CD4-positive, alpha-beta T cell (primary cell): ENCODE results near the gene PROCR. TPM values are rescaled to one million over a fixed set of nuclear protein-coding genes. Genes with fewer than 3 reads are reported as not detected.

Source experiments
- ATAC-seq: fragments of 200-7000 bp; cut with Tn5 transposase; one replicate; pipeline ENCODE4 v1.10.0; 2022; ENCODE audit warnings: mild to moderate bottlenecking; ENCODE audit not compliant: poor library complexity
- CTCF ChIA-PET: fragments of 350-600 bp; sonication (Branson Sonifier 250); formaldehyde crosslinking; loops from one replicate; lab custom pipeline; 2021; ENCODE audit warnings: antibody characterized with exemption, inconsistent platforms; lab: Charles Lee
- POLR2A ChIA-PET: fragments of 350-600 bp; sonication (Branson Sonifier 250); formaldehyde crosslinking; loops from one replicate; lab custom pipeline; 2021; ENCODE audit warnings: antibody characterized with exemption, inconsistent platforms; lab: Charles Lee
- DNase-seq, 14 experiments: peaks; one replicate each; pipeline ENCODE4 v3.0.0-alpha.2; 2013 to 2020; ENCODE audit warnings: mixed read lengths in 2 of 14
- H3K27ac ChIP-seq, 2 donors: one replicate each; pipeline versions ENCODE4 v1.5.1 to v1.7.0; 2013; ENCODE audit warnings: low read length in 2 of 2, low read depth in 1 of 2, mild to moderate bottlenecking in 1 of 2
- H3K27me3 ChIP-seq, 2 experiments: 1 replicate in 1 of 2; 2 replicates in 1 of 2; pipeline versions ENCODE4 v1.6.1 to v1.7.0; 2013; ENCODE audit warnings: low read length in 2 of 2, control low read depth in 1 of 2, mild to moderate bottlenecking in 1 of 2, moderate library complexity in 1 of 2; ENCODE audit not compliant: insufficient read depth in 2 of 2, control insufficient read depth in 1 of 2
- H3K36me3 ChIP-seq: one replicate; pipeline ENCODE4 v1.6.1; 2013; ENCODE audit warnings: low read length, control low read depth; ENCODE audit not compliant: insufficient read depth
- H3K4me1 ChIP-seq: one replicate; pipeline ENCODE4 v1.6.1; 2013; ENCODE audit warnings: low read length, control low read depth; ENCODE audit not compliant: insufficient read depth
- H3K4me3 ChIP-seq: one replicate; pipeline ENCODE4 v1.5.1; 2013; ENCODE audit warnings: mild to moderate bottlenecking, low read length, moderate library complexity
- H3K9me3 ChIP-seq, 2 experiments: 1 replicate in 1 of 2; 2 replicates in 1 of 2; pipeline versions ENCODE4 v1.6.1 to v1.7.0; 2013; ENCODE audit warnings: low read length in 2 of 2, mild to moderate bottlenecking in 2 of 2, control low read depth in 1 of 2, moderate library complexity in 1 of 2; ENCODE audit not compliant: control insufficient read depth in 1 of 2, insufficient read depth in 1 of 2
- H3K27ac Mint-ChIP-seq: one replicate; pipeline ENCODE4 v1.8.0; 2020; ENCODE audit warnings: mixed read lengths
- H3K27me3 Mint-ChIP-seq: one replicate; pipeline ENCODE4 v1.8.0; 2021; ENCODE audit warnings: mixed read lengths
- H3K36me3 Mint-ChIP-seq: one replicate; pipeline ENCODE4 v1.8.0; 2021; ENCODE audit warnings: low read depth, mixed read lengths
- H3K4me1 Mint-ChIP-seq: one replicate; pipeline ENCODE4 v1.8.0; 2021; ENCODE audit warnings: low read depth, mixed read lengths
- H3K4me3 Mint-ChIP-seq: one replicate; pipeline ENCODE4 v1.8.0; 2020; ENCODE audit warnings: mild to moderate bottlenecking, mixed read lengths
- H3K9me3 Mint-ChIP-seq: one replicate; pipeline ENCODE4 v1.8.0; 2020; ENCODE audit warnings: mixed read lengths
- intact Hi-C, 2 experiments: fragments of 100-400 bp; cut with DNase I in 1 of 2; cut with micrococcal nuclease in 1 of 2; formaldehyde crosslinking; loops; one replicate each; pipeline versions ENCODE4 v1.15.1 to v1.9.0; 2023 to 2025; cut with DNase I, micrococcal nuclease
- total RNA-seq, 174 experiments: library from RNA in 2 of 174; stranded (reverse) in 2 of 174; gene quantifications; one replicate each; pipeline ENCODE4 v1.2.3 and lab custom pipeline; 2021 to 2026
- TF ChIP-seq, protein P1 (sequence below): fragments of 200-600 bp; IDR thresholded peaks from one replicate; pipeline ENCODE4 v1.8.0; 2022; ENCODE audit warnings: antibody characterized with exemption, mild to moderate bottlenecking

The PROCR gene
- total RNA-seq, 2 experiments from 2014 or later = 0.33 to 0.61 TPM

DNA sequence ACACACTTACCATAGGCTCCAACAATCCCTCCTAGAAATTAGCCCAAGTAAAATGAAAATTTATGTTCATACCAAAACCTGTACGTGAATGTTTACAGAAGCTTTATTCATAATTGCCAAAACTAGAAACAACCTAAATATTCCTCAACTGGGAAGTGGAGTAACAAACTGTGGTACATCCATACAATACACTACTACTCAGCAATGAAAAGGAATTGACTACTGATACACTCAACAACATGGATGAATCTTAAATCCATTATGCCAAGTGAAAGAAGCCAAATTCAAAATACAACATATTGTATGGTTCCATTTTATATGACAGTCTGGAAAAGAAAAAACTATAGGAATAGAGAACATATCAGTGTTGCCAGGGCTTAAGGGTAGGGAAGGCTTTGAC lies 34.9 kb downstream of the PROCR start:
- H3K9me3 Mint-ChIP-seq = no peaks in the 10 kb centered on the region
- no peak for ATAC-seq
- Histone ChIP-seq H3K27ac (no peak overlapping the region), H3K9me3 (no peaks in the 10 kb centered on the region), H3K36me3 (no peaks in the 10 kb centered on the region), H3K4me3 (no peak overlapping the region), H3K27me3 (no peaks in the 10 kb centered on the region), H3K4me1 (no peaks in the 10 kb centered on the region)
- ChIA-PET CTCF (interaction anchor here (0.9 to 1.9 kb wide), 2 partner anchors 28 to 62 kb away, joined by 3 to 9 read pairs; no protein-coding TSS in a partner anchor), POLR2A (no interaction called here)
- H3K27ac Mint-ChIP-seq = no peak overlapping the region
- no peaks in the 10 kb centered on the region for H3K27me3 Mint-ChIP-seq
- H3K4me1 Mint-ChIP-seq = no peaks in the 10 kb centered on the region
- no peak for DNase-seq
- no peaks in the 10 kb centered on the region for H3K36me3 Mint-ChIP-seq
- intact Hi-C loops = no loop called here
- no peak overlapping the region for H3K4me3 Mint-ChIP-seq
- TF ChIP-seq, protein P1, sequence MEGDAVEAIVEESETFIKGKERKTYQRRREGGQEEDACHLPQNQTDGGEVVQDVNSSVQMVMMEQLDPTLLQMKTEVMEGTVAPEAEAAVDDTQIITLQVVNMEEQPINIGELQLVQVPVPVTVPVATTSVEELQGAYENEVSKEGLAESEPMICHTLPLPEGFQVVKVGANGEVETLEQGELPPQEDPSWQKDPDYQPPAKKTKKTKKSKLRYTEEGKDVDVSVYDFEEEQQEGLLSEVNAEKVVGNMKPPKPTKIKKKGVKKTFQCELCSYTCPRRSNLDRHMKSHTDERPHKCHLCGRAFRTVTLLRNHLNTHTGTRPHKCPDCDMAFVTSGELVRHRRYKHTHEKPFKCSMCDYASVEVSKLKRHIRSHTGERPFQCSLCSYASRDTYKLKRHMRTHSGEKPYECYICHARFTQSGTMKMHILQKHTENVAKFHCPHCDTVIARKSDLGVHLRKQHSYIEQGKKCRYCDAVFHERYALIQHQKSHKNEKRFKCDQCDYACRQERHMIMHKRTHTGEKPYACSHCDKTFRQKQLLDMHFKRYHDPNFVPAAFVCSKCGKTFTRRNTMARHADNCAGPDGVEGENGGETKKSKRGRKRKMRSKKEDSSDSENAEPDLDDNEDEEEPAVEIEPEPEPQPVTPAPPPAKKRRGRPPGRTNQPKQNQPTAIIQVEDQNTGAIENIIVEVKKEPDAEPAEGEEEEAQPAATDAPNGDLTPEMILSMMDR = no peak

DNA sequence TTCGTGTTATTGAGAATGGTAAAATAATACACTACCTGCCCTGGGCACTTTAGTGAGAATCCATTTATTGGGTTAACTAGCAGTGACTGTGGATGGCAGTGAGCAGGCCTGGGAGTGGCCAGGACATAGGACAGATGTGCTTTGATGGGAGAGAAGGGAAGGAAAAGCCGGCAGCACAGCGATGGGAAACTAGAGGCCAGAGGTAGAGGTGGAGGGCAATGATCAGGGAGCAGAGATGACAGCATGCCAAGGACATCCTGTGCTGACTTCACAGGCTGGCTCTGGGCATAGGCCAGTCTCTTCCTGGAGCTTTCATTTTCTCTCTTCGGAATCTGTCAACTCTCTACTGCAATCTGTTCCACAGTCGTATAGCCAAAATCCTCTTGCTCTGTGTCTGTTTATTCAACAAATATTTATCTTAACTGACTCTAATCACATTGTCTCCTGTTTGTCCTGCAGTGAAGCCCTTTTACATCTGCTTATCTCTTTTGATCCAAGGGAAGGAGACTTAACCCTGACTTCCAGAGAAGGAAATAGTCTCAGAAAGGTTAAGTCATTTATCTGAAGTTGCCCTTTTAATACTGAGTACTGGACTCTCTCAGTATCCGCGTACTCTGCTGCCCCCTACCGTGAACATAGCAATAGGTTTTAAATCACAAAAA lies 36.2 kb downstream of the PROCR start:
- ATAC-seq = peak; percentile 82

DNA sequence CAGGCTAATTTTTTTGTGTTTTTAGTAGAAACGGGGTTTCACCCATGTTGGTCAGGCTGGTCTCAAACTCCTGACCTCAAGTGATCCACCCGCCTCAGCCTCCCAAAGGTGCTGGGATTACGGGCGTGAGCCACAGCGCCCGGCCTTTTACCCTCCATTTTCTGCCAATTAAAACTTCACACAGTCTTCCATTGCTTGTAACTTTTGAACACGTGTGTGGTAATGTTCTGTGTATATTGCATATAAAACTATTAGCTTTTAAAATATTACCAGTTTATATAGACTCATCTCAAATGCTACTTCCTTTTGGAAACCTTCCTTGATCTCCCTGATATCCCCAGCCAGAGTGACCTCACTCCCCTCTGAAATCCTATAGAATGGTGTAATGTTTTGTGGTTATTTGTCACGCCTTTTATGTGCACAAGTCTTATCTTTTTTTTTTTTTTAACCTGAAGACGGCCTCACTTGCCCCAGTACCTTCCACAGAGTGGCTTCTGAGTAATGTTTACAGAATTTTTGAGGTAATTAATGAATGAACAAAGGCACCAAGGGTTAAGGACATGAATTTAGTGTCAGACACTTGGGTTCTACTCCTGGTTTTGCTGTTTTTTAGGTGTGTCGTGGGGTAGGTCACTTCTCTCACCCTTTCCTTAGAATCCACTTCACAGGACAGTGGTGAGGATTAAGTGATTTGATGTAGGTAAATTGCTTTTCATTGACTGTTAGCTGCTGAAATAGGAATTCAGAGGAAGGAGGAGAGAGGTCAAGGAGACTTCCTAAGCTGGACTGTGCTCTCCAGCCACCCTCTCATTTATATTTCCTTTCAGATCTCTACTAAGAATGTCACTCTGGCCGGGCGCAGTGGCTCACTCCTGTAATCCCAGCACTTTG lies 43.4 kb downstream of the PROCR start:
- ChIA-PET POLR2A (no interaction called here), CTCF (no interaction called here)
- H3K27ac Mint-ChIP-seq = no peak overlapping the region
- H3K4me1 Mint-ChIP-seq = no peaks in the 10 kb centered on the region
- Histone ChIP-seq H3K4me1 (no peaks in the 10 kb centered on the region), H3K27me3 (no peaks in the 10 kb centered on the region), H3K4me3 (no peak overlapping the region), H3K9me3 (no peaks in the 10 kb centered on the region), H3K36me3 (no peaks in the 10 kb centered on the region), H3K27ac (no peak overlapping the region)
- ATAC-seq (no peak), DNase-seq (no peak)
- H3K4me3 Mint-ChIP-seq = no peak overlapping the region
- no peaks in the 10 kb centered on the region for H3K9me3 Mint-ChIP-seq
- intact Hi-C loops = no loop called here
- TF ChIP-seq, protein P1 = no peak
- H3K27me3 Mint-ChIP-seq = no peaks in the 10 kb centered on the region
- H3K36me3 Mint-ChIP-seq = peaks cover 26% of the 10 kb centered on the region

More for the DNA sequence above, 36.2 kb downstream of the PROCR start:
- TF ChIP-seq, protein P1 = peak; percentile 81
- peak; percentile 52 to 85 (median 72) for DNase-seq
- no peaks in the 10 kb centered on the region for H3K4me1 Mint-ChIP-seq
- ChIA-PET CTCF (interaction anchor here (1.6 to 2.4 kb wide), 3 partner anchors 63 to 112 kb away, joined by 6 to 12 read pairs (median 9); no protein-coding TSS in a partner anchor), POLR2A (interaction anchor here (1.7 kb wide), 1 partner anchor 61 kb away, joined by 7 read pairs; the partner anchor contains the start of gene EDEM2)
- H3K4me3 Mint-ChIP-seq = no peak overlapping the region
- intact Hi-C loops = loop anchor here (1.0 to 2.0 kb wide), 4 partner anchors 63 to 374 kb away; no protein-coding TSS in a partner anchor
- no peaks in the 10 kb centered on the region for H3K27me3 ChIP-seq
- H3K4me3 ChIP-seq = no peak overlapping the region
- no peaks in the 10 kb centered on the region for H3K36me3 ChIP-seq
- no peaks in the 10 kb centered on the region for H3K36me3 Mint-ChIP-seq
- H3K27ac ChIP-seq = no peak overlapping the region
- no peak overlapping the region for H3K27ac Mint-ChIP-seq
- H3K9me3 ChIP-seq = no peaks in the 10 kb centered on the region
- no peaks in the 10 kb centered on the region for H3K9me3 Mint-ChIP-seq
- H3K4me1 ChIP-seq = no peaks in the 10 kb centered on the region
- H3K27me3 Mint-ChIP-seq = no peaks in the 10 kb centered on the region
